H1 (cell line): ENCODE measurements around the gene COX5A. TPM values are rescaled to one million over a fixed set of nuclear protein-coding genes. Genes with fewer than 3 reads are reported as not detected.

ENCODE experiments used
- CTCF ChIA-PET: fragments of 300-600 bp; sonication (Branson Sonifier 250); formaldehyde crosslinking; loops from one replicate; lab custom pipeline; 2021; ENCODE audit not compliant: partially characterized antibody; lab: Charles Lee
- POLR2A ChIA-PET: fragments of 300-600 bp; sonication (Branson Sonifier 250); formaldehyde crosslinking; loops from one replicate; lab custom pipeline; 2021; ENCODE audit warnings: inconsistent platforms; ENCODE audit not compliant: partially characterized antibody; lab: Charles Lee
- DNase-seq, 2 experiments: peaks; one replicate each; pipeline versions ENCODE4 v3.0.0 to v3.0.0-alpha.2; 2010 to 2022; ENCODE audit warnings: low spot score in 2 of 2, low read depth in 1 of 2, mixed read lengths in 1 of 2
- FAIRE-seq: peaks from 2 replicates; lab custom pipeline; 2011; peaks lifted over from hg19 to GRCh38; lab: Jason Lieb, UNC
- H2AFZ ChIP-seq: 2 replicates; pipeline ENCODE4 v1.8.1; 2012; ENCODE audit warnings: low read length, inconsistent platforms
- H2AK5ac ChIP-seq: 2 replicates; pipeline ENCODE4 v1.6.1; 2013; ENCODE audit warnings: low read depth, low read length
- H2BK120ac ChIP-seq: replicated peaks from 2 replicates; pipeline ENCODE3; 2013; ENCODE audit warnings: low read depth, low read length, inconsistent platforms
- H2BK12ac ChIP-seq: 2 replicates; pipeline ENCODE4 v1.6.1; 2013; ENCODE audit warnings: low read depth, low read length
- H2BK15ac ChIP-seq: 2 replicates; pipeline ENCODE4 v1.6.1; 2013; ENCODE audit warnings: low read length
- H2BK20ac ChIP-seq: 2 replicates; pipeline ENCODE4 v1.6.1; 2013; ENCODE audit warnings: low read length
- H2BK5ac ChIP-seq: 2 replicates; pipeline ENCODE4 v1.6.1; 2013; ENCODE audit warnings: low read depth, low read length
- H3K14ac ChIP-seq: 2 replicates; pipeline ENCODE4 v1.6.1; 2013; ENCODE audit warnings: inconsistent platforms; ENCODE audit not compliant: insufficient read length
- H3K18ac ChIP-seq: 2 replicates; pipeline ENCODE4 v1.6.1; 2013; ENCODE audit warnings: low read length; ENCODE audit errors: extremely low read depth
- H3K23ac ChIP-seq: 2 replicates; pipeline ENCODE4 v1.6.1; 2013; ENCODE audit warnings: inconsistent platforms; ENCODE audit not compliant: insufficient read length
- H3K23me2 ChIP-seq: 2 replicates; pipeline ENCODE4 v1.6.1; 2013; ENCODE audit warnings: low read depth, low read length
- H3K27ac ChIP-seq: 2 replicates; pipeline ENCODE4 v1.6.1; 2011; ENCODE audit warnings: low read depth, low read length, inconsistent platforms
- H3K27me3 ChIP-seq, 4 experiments: replicated peaks in 1 of 4; 1 replicate in 1 of 4; 2 replicates in 3 of 4; pipeline versions ENCODE4 v1.6.1 to v1.8.1; 2011 to 2013; ENCODE audit warnings: low read length in 3 of 4, mild to moderate bottlenecking in 3 of 4, inconsistent platforms in 2 of 4, mixed read lengths in 2 of 4, moderate library complexity in 1 of 4; ENCODE audit not compliant: control insufficient read depth in 3 of 4, insufficient read depth in 3 of 4; ENCODE audit errors: extremely low read depth in 1 of 4
- H3K36me3 ChIP-seq, 4 experiments: 2 replicates each; pipeline versions ENCODE4 v1.6.1 to v1.8.1; 2011 to 2013; ENCODE audit warnings: mild to moderate bottlenecking in 4 of 4, low read length in 3 of 4, moderate library complexity in 2 of 4, control low read depth in 1 of 4, inconsistent platforms in 1 of 4; ENCODE audit not compliant: insufficient read depth in 4 of 4, control insufficient read depth in 2 of 4
- H3K4ac ChIP-seq: replicated peaks from 2 replicates; pipeline ENCODE3; 2013; ENCODE audit warnings: low read length, low read depth, mixed read lengths, inconsistent platforms; ENCODE audit not compliant: insufficient read length
- H3K4me1 ChIP-seq, 4 experiments: replicated peaks in 1 of 4; 1 replicate in 1 of 4; 2 replicates in 3 of 4; pipeline versions ENCODE4 v1.6.1 to v1.8.1; 2011 to 2013; ENCODE audit warnings: low read length in 3 of 4, inconsistent platforms in 2 of 4, mixed read lengths in 1 of 4; ENCODE audit not compliant: insufficient read depth in 4 of 4, control insufficient read depth in 3 of 4
- H3K4me2 ChIP-seq, 2 experiments: 2 replicates each; pipeline versions ENCODE4 v1.6.1 to v1.8.1; 2011 to 2013; ENCODE audit warnings: low read depth in 2 of 2, low read length in 2 of 2, control low read depth in 1 of 2, inconsistent platforms in 1 of 2, mild to moderate bottlenecking in 1 of 2; ENCODE audit not compliant: insufficient read depth in 1 of 2
- H3K4me3 ChIP-seq, 4 experiments: fragments of 200-600, 300-600 bp in 1 of 4; sonication (generic), shearing (Covaris generic), sonication (Bioruptor Twin) in 1 of 4; 2 replicates each; pipeline versions ENCODE4 v1.5.1 to v1.8.1; 2011 to 2016; ENCODE audit warnings: low read length in 4 of 4, low read depth in 3 of 4, control low read depth in 2 of 4, inconsistent platforms in 2 of 4, mild to moderate bottlenecking in 2 of 4, mixed read lengths in 1 of 4, moderate library complexity in 1 of 4; ENCODE audit not compliant: insufficient read depth in 2 of 4; ENCODE audit errors: extremely low read depth in 1 of 4
- H3K56ac ChIP-seq: replicated peaks from 2 replicates; pipeline ENCODE3; 2013; ENCODE audit warnings: low read depth, mild to moderate bottlenecking, mixed read lengths, low read length, inconsistent platforms; ENCODE audit not compliant: insufficient read length
- H3K79me1 ChIP-seq: 2 replicates; pipeline ENCODE4 v1.6.1; 2013; ENCODE audit warnings: low read depth, low read length, control low read depth
- H3K79me2 ChIP-seq, 2 experiments: 2 replicates each; pipeline versions ENCODE4 v1.6.1 to v1.8.1; 2012 to 2013; ENCODE audit warnings: low read length in 2 of 2, mild to moderate bottlenecking in 2 of 2, inconsistent platforms in 1 of 2; ENCODE audit not compliant: insufficient read depth in 2 of 2, control insufficient read depth in 1 of 2
- H3K9ac ChIP-seq, 4 experiments: replicated peaks in 1 of 4; 1 replicate in 1 of 4; 2 replicates in 3 of 4; pipeline versions ENCODE4 v1.6.1 to v1.8.1; 2011 to 2013; ENCODE audit warnings: low read depth in 3 of 4, low read length in 3 of 4, control low read depth in 2 of 4, mild to moderate bottlenecking in 2 of 4, moderate library complexity in 2 of 4, inconsistent platforms in 1 of 4; ENCODE audit errors: extremely low read depth in 1 of 4
- H3K9me3 ChIP-seq, 2 experiments: 2 replicates each; pipeline versions ENCODE4 v1.6.1 to v1.8.1; 2012 to 2013; ENCODE audit warnings: mild to moderate bottlenecking in 2 of 2, moderate library complexity in 2 of 2, control low read depth in 1 of 2, inconsistent platforms in 1 of 2, low read depth in 1 of 2, low read length in 1 of 2, mixed read lengths in 1 of 2; ENCODE audit not compliant: insufficient read depth in 2 of 2
- H4K20me1 ChIP-seq, 2 experiments: replicated peaks in 1 of 2; 2 replicates each; pipeline versions ENCODE3 to v1.8.1; 2011 to 2013; ENCODE audit warnings: inconsistent platforms in 2 of 2, low read length in 2 of 2, mild to moderate bottlenecking in 1 of 2; ENCODE audit not compliant: insufficient read depth in 2 of 2, control insufficient read depth in 1 of 2
- H4K5ac ChIP-seq: 2 replicates; pipeline ENCODE4 v1.6.1; 2013; ENCODE audit warnings: low read length, low read depth, mixed read lengths, inconsistent platforms; ENCODE audit not compliant: insufficient read length
- H4K8ac ChIP-seq: 2 replicates; pipeline ENCODE4 v1.8.0; 2013; ENCODE audit warnings: mild to moderate bottlenecking, moderate library complexity, low read length, inconsistent platforms; ENCODE audit not compliant: insufficient read depth; ENCODE audit errors: extremely low read depth
- H4K91ac ChIP-seq: replicated peaks from 2 replicates; pipeline ENCODE3; 2013; ENCODE audit warnings: low read length, mixed read lengths, inconsistent platforms; ENCODE audit not compliant: insufficient read length
- BRCA1 ChIP-seq: IDR thresholded peaks from 2 replicates; pipeline ENCODE4 v1.6.1; 2012; ENCODE audit warnings: low read depth, low read length, improper control_type of control experiment
- CBX8 ChIP-seq: fragments of 300-800, 300-1000 bp; sonication (generic); IDR thresholded peaks from 2 replicates; pipeline ENCODE4 v1.7.1; 2016; ENCODE audit warnings: low read depth, low read length, borderline replicate concordance
- CREB1 ChIP-seq: IDR thresholded peaks from 2 replicates; pipeline ENCODE4 v1.6.1; 2012; ENCODE audit warnings: inconsistent platforms
- E2F6 ChIP-seq: IDR thresholded peaks from 2 replicates; pipeline ENCODE4 v1.6.1; 2012; ENCODE audit warnings: inconsistent platforms
- MAFK ChIP-seq: IDR thresholded peaks from 2 replicates; pipeline ENCODE4 v1.6.1; 2012; ENCODE audit warnings: low read depth, mild to moderate bottlenecking, improper control_type of control experiment, low read length
- SAP30 ChIP-seq: fragments of 300-600 bp; sonication (generic); IDR thresholded peaks from 2 replicates; pipeline ENCODE4 v1.7.1; 2012; ENCODE audit warnings: low read length, moderate library complexity, mild to moderate bottlenecking, inconsistent platforms; ENCODE audit not compliant: insufficient read depth, insufficient replicate concordance
- SIN3A ChIP-seq, 2 experiments: IDR thresholded peaks in 1 of 2; conservative IDR thresholded peaks in 1 of 2; 2 replicates each; pipeline ENCODE4 v1.6.1; 2011 to 2012; ENCODE audit warnings: low read length in 2 of 2, improper control_type of control experiment in 1 of 2, low read depth in 1 of 2, mild to moderate bottlenecking in 1 of 2
- SP2 ChIP-seq: IDR thresholded peaks from 2 replicates; pipeline ENCODE4 v1.6.1; 2012; ENCODE audit warnings: mild to moderate bottlenecking, low read length, inconsistent platforms
- WGBS, 2 experiments: shearing (Covaris generic) in 1 of 2; methylation state at CpG; one replicate each; pipeline versions ENCODE4 v1.1.6 to v1.1.7; 2013 to 2015; ENCODE audit warnings: low lambda C conversion rate in 2 of 2, mixed read lengths in 2 of 2, inconsistent platforms in 1 of 2, low coverage in 1 of 2, missing lambda C conversion rate in 1 of 2; ENCODE audit not compliant: insufficient replicate concordance in 2 of 2, insufficient coverage in 1 of 2, insufficient read length in 1 of 2; ENCODE audit errors: extremely low coverage in 1 of 2, missing lambda C conversion rate in 1 of 2; 5-methylcytosine and 5-hydroxymethylcytosine counted together
- polyA plus RNA-seq, 7 experiments: library from polyadenylated mRNA; depleted of rRNA in 3 of 7; stranded (reverse) in 5 of 7; unstranded in 2 of 7; fragments of >200 nt in 5 of 7; fragments of 200-250 nt in 2 of 7; gene quantifications; 1 replicate in 5 of 7; 2 replicates in 1 of 7; 4 replicates in 1 of 7; pipeline versions ENCODE4 v1.2.1 to v1.2.3, GENCODE V29; 2011 to 2013; ENCODE audit warnings: missing spikeins in 2 of 7, mixed read lengths in 2 of 7
- total RNA-seq: library from RNA; stranded (reverse); fragmentation: NEBNext Ultra II Directional; extraction: Animal tissue kit (Norgen Biotek cat#: 25700); gene quantifications from 2 replicates; pipeline ENCODE4 v1.2.1, GENCODE V29; 2021
- TF ChIP-seq, protein P1 (sequence below): IDR thresholded peaks from 2 replicates; pipeline ENCODE4 v1.6.1; 2011; ENCODE audit warnings: low read depth, mild to moderate bottlenecking, low read length; ENCODE audit not compliant: insufficient read depth

The COX5A gene
- total and polyA plus RNA-seq, 2 of the 8 experiments (the other 6 are each of a cell fraction or from before 2014, with no cell fraction given), result 270 to 367 TPM

- FAIRE-seq (no peak), DNase-seq (no peak)
- Histone ChIP-seq H3K23me2 (peaks cover 3% of the 10 kb centered on the region; the same call in 1 of the 2 replicates), H4K20me1 (peaks cover 3% of the 10 kb centered on the region in 2 experiments), H3K4me3 (no peak overlapping the region), H3K4me2 (no peak overlapping the region), H3K27ac (no peak overlapping the region), H3K9ac (peak overlapping the region in 1 of 4 experiments; percentile 37; a peak in 1 of 7 replicates), H4K8ac (no peak overlapping the region), H3K79me1 (no peaks in the 10 kb centered on the region), H2AFZ (no peak overlapping the region), H3K4me1 (no peaks in the 10 kb centered on the region), H2BK5ac (no peak overlapping the region), H3K14ac (no peak overlapping the region), H3K23ac (no peak overlapping the region), H3K4ac (no peak overlapping the region), H2BK15ac (no peak overlapping the region), H3K36me3 (peaks cover 2 to 25% (median 11%) of the 10 kb centered on the region in 4 experiments; a peak in 6 of 8 replicates), H4K91ac (no peak overlapping the region), H3K27me3 (no peaks in the 10 kb centered on the region), H3K9me3 (no peaks in the 10 kb centered on the region), H2BK12ac (no peak overlapping the region), H2AK5ac (no peak overlapping the region), H2BK120ac (no peak overlapping the region), H2BK20ac (no peak overlapping the region), H3K79me2 (peaks cover 8 to 76% of the 10 kb centered on the region in 2 experiments), H3K18ac (no peak overlapping the region), H4K5ac (no peak overlapping the region), H3K56ac (no peak overlapping the region)
- WGBS, 2 experiments, result 89% methylated on average over 2 of the region's 2 CpGs; no CpG with 5 or more reads in 1 of the 2 experiments
- ChIA-PET CTCF (interaction anchor here (0.6 to 2.1 kb wide), 8 partner anchors 8 to 98 kb away, joined by 3 to 9 read pairs (median 4); partner anchors contain the start of gene PPCDC), POLR2A (interaction anchor here (0.6 to 1.9 kb wide), 3 partner anchors 9 to 19 kb away, joined by 3 to 6 read pairs (median 3); no protein-coding TSS in a partner anchor)
- TF ChIP-seq SIN3A (conservative IDR thresholded peaks at IDR 0.05 in 1 of 2, IDR thresholded peaks at IDR 0.05 in 1 of 2; ENCODE audit: low read depth in 1 of 2, low read length in 2 of 2) (no peak), SP2 (no peak), BRCA1 (no peak), SAP30 (no peak), E2F6 (no peak), CBX8 (no peak), CREB1 (no peak), MAFK (no peak)
- TF ChIP-seq, protein P1, sequence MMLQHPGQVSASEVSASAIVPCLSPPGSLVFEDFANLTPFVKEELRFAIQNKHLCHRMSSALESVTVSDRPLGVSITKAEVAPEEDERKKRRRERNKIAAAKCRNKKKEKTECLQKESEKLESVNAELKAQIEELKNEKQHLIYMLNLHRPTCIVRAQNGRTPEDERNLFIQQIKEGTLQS, result no peak
These were observed 4.3 kb downstream of the COX5A start for GRCh38 chr15:74933573-74933972.
